Mesendoderm (in vitro differentiated cells): Measurements from ENCODE around the gene POLR1A.
A peak's percentile ranks its signal among the peaks of the same experiment; 100 is the strongest.

Experiments used
- DNase-seq: peaks from one replicate; pipeline ENCODE4 v3.0.0; 2013
- H2AK5ac ChIP-seq: 2 replicates; pipeline ENCODE4 v1.6.1; 2013; ENCODE audit warnings: low read length, inconsistent platforms
- H2BK120ac ChIP-seq: 2 replicates; pipeline ENCODE4 v1.6.1; 2013; ENCODE audit warnings: low read depth, mild to moderate bottlenecking, low read length, moderate library complexity, mixed read lengths
- H2BK15ac ChIP-seq: replicated peaks from 2 replicates; pipeline ENCODE4 v1.6.1; 2013; ENCODE audit warnings: low read depth, mild to moderate bottlenecking, moderate library complexity
- H2BK5ac ChIP-seq: 2 replicates; pipeline ENCODE4 v1.6.1; 2013; ENCODE audit warnings: low read length, inconsistent platforms
- H3K18ac ChIP-seq: 2 replicates; pipeline ENCODE4 v1.6.1; 2013; ENCODE audit warnings: mild to moderate bottlenecking, low read length, mixed read lengths
- H3K23ac ChIP-seq: one replicate; pipeline ENCODE4 v1.6.1; 2013; ENCODE audit warnings: low read length
- H3K27ac ChIP-seq: 2 replicates; pipeline ENCODE4 v1.5.1; 2013; ENCODE audit warnings: low read depth, mild to moderate bottlenecking, inconsistent platforms, low read length, moderate library complexity
- H3K27me3 ChIP-seq: 2 replicates; pipeline ENCODE4 v1.6.1; 2013; ENCODE audit warnings: low read length, control low read depth, mild to moderate bottlenecking, inconsistent platforms; ENCODE audit not compliant: insufficient read depth, poor library complexity
- H3K36me3 ChIP-seq: 2 replicates; pipeline ENCODE4 v1.6.1; 2013; ENCODE audit warnings: low read length, inconsistent platforms; ENCODE audit not compliant: control insufficient read depth, insufficient read depth
- H3K4ac ChIP-seq: one replicate; pipeline ENCODE4 v1.6.1; 2013; ENCODE audit warnings: low read depth, mild to moderate bottlenecking, low read length, moderate library complexity
- H3K4me1 ChIP-seq: 2 replicates; pipeline ENCODE4 v1.6.1; 2013; ENCODE audit warnings: low read depth, low read length, inconsistent platforms; ENCODE audit not compliant: control insufficient read depth
- H3K4me2 ChIP-seq: 2 replicates; pipeline ENCODE4 v1.6.1; 2013; ENCODE audit warnings: low read length
- H3K4me3 ChIP-seq: 2 replicates; pipeline ENCODE4 v1.5.1; 2013; ENCODE audit warnings: mild to moderate bottlenecking, low read length
- H3K56ac ChIP-seq: one replicate; pipeline ENCODE4 v1.6.1; 2013; ENCODE audit warnings: low read length
- H3K79me1 ChIP-seq: 2 replicates; pipeline ENCODE4 v1.6.1; 2013; ENCODE audit warnings: low read length, inconsistent platforms
- H3K79me2 ChIP-seq: 2 replicates; pipeline ENCODE4 v1.6.1; 2013; ENCODE audit warnings: mild to moderate bottlenecking, low read length; ENCODE audit not compliant: control insufficient read depth, insufficient read depth
- H3K9ac ChIP-seq: 2 replicates; pipeline ENCODE4 v1.6.1; 2013; ENCODE audit warnings: low read length, inconsistent platforms
- H4K5ac ChIP-seq: one replicate; pipeline ENCODE4 v1.6.1; 2013; ENCODE audit warnings: low read length
- H4K8ac ChIP-seq: one replicate; pipeline ENCODE4 v1.6.1; 2013; ENCODE audit warnings: low read depth, mild to moderate bottlenecking, control low read depth, low read length, moderate library complexity
- WGBS: extraction: QIAGEN DNeasy Blood & Tissue Kit; methylation state at CpG from one replicate; pipeline ENCODE4 v1.1.7; 2013; ENCODE audit warnings: low lambda C conversion rate, missing lambda C conversion rate; ENCODE audit not compliant: insufficient coverage; ENCODE audit errors: extremely low coverage; 5-methylcytosine and 5-hydroxymethylcytosine counted together

POLR1A gene

GRCh38 chr2:85998071-85998991 lies 107.4 kb downstream of the POLR1A start:
- no peak overlapping the region for H3K23ac ChIP-seq
- H3K4me3 ChIP-seq = no peak overlapping the region
- peak overlapping the region; percentile 4 for H2BK15ac ChIP-seq
- no CpG with 5 or more reads among the region's 18 CpGs for WGBS
- H2AK5ac ChIP-seq = no peak overlapping the region
- H3K27me3 ChIP-seq = no peaks in the 10 kb centered on the region
- no peaks in the 10 kb centered on the region for H3K36me3 ChIP-seq
- peak overlapping the region; percentile 54 for H3K56ac ChIP-seq
- H2BK120ac ChIP-seq = no peak overlapping the region
- no peak overlapping the region for H4K5ac ChIP-seq
- H3K4me2 ChIP-seq = no peak overlapping the region
- H2BK5ac ChIP-seq = peak overlapping the region; percentile 2
- H3K18ac ChIP-seq = peak overlapping the region; percentile 33
- no peaks in the 10 kb centered on the region for H3K79me1 ChIP-seq
- H4K8ac ChIP-seq = peak overlapping the region; percentile 17
- H3K9ac ChIP-seq = no peak overlapping the region
- peak overlapping the region; percentile 42 for H3K27ac ChIP-seq
- no peaks in the 10 kb centered on the region for H3K79me2 ChIP-seq
- H3K4me1 ChIP-seq = peaks cover 10% of the 10 kb centered on the region
- peak; percentile 84 for DNase-seq
- H3K4ac ChIP-seq = peak overlapping the region; percentile 56

GRCh38 chr2:85997017-85997970 lies 108.4 kb downstream of the POLR1A start:
- Histone ChIP-seq H3K4ac (peak overlapping the region; percentile 27), H3K4me1 (peaks cover 10% of the 10 kb centered on the region), H3K18ac (peak overlapping the region; percentile 33), H3K23ac (no peak overlapping the region), H3K79me2 (no peaks in the 10 kb centered on the region), H4K5ac (no peak overlapping the region), H4K8ac (no peak overlapping the region), H2BK5ac (no peak overlapping the region), H3K36me3 (no peaks in the 10 kb centered on the region), H3K4me3 (no peak overlapping the region), H2BK120ac (no peak overlapping the region), H3K56ac (peak overlapping the region; percentile 53), H3K27ac (peak overlapping the region; percentile 35), H2BK15ac (no peak overlapping the region), H3K79me1 (no peaks in the 10 kb centered on the region), H3K4me2 (no peak overlapping the region), H2AK5ac (peak overlapping the region; percentile 70), H3K9ac (no peak overlapping the region), H3K27me3 (no peaks in the 10 kb centered on the region)
- DNase-seq = no peak
- WGBS = no CpG with 5 or more reads among the region's 7 CpGs

GRCh38 chr2:85996591-85996990 lies 109.1 kb downstream of the POLR1A start:
- Histone ChIP-seq H3K27me3 (no peaks in the 10 kb centered on the region), H3K4me1 (peaks cover 10% of the 10 kb centered on the region), H4K5ac (no peak overlapping the region)

GRCh38 chr2:85995648-85996529 lies 109.8 kb downstream of the POLR1A start:
- H3K4me3 ChIP-seq = no peak overlapping the region
- no peak overlapping the region for H4K8ac ChIP-seq
- no peak overlapping the region for H3K4ac ChIP-seq
- H3K4me1 ChIP-seq = peaks cover 10% of the 10 kb centered on the region
- H3K56ac ChIP-seq = no peak overlapping the region
- H3K27ac ChIP-seq = no peak overlapping the region
- H2AK5ac ChIP-seq = no peak overlapping the region
- no peak overlapping the region for H4K5ac ChIP-seq
- H2BK15ac ChIP-seq = no peak overlapping the region
- no peaks in the 10 kb centered on the region for H3K36me3 ChIP-seq
- peak overlapping the region; percentile 33 for H3K18ac ChIP-seq
- no peaks in the 10 kb centered on the region for H3K79me2 ChIP-seq
- no peak overlapping the region for H2BK120ac ChIP-seq
- no CpG with 5 or more reads among the region's 9 CpGs for WGBS
- H3K79me1 ChIP-seq = no peaks in the 10 kb centered on the region
- no peaks in the 10 kb centered on the region for H3K27me3 ChIP-seq
- no peak overlapping the region for H2BK5ac ChIP-seq
- H3K9ac ChIP-seq = no peak overlapping the region
- no peak overlapping the region for H3K23ac ChIP-seq
- DNase-seq = no peak
- H3K4me2 ChIP-seq = no peak overlapping the region

More at GRCh38 chr2:85996591-85996990, 109.1 kb downstream of the POLR1A start:
- no peak overlapping the region for H2AK5ac ChIP-seq
- peak overlapping the region; percentile 35 for H3K27ac ChIP-seq
- no peaks in the 10 kb centered on the region for H3K36me3 ChIP-seq
- no peak overlapping the region for H3K56ac ChIP-seq
- no peak overlapping the region for H4K8ac ChIP-seq
- peak overlapping the region; percentile 33 for H3K18ac ChIP-seq
- peak; percentile 89 for DNase-seq
- H3K4me3 ChIP-seq = no peak overlapping the region
- H2BK15ac ChIP-seq = no peak overlapping the region
- no peak overlapping the region for H3K9ac ChIP-seq
- H3K79me1 ChIP-seq = no peaks in the 10 kb centered on the region
- H2BK120ac ChIP-seq = no peak overlapping the region
- H3K4ac ChIP-seq = peak overlapping the region; percentile 6
- no peak overlapping the region for H3K23ac ChIP-seq
- no CpG with 5 or more reads among the region's 2 CpGs for WGBS
- no peaks in the 10 kb centered on the region for H3K79me2 ChIP-seq
- H2BK5ac ChIP-seq = no peak overlapping the region
- no peak overlapping the region for H3K4me2 ChIP-seq

GRCh38 chr2:85994897-85995647 lies 110.6 kb downstream of the POLR1A start:
- no peak for DNase-seq
- H3K18ac ChIP-seq = no peak overlapping the region
- H3K4me3 ChIP-seq = no peak overlapping the region
- H2BK15ac ChIP-seq = no peak overlapping the region
- H3K4ac ChIP-seq = no peak overlapping the region
- no peak overlapping the region for H3K4me2 ChIP-seq
- no peak overlapping the region for H3K27ac ChIP-seq
- H3K27me3 ChIP-seq = no peaks in the 10 kb centered on the region
- no peak overlapping the region for H2BK5ac ChIP-seq
- no peaks in the 10 kb centered on the region for H3K36me3 ChIP-seq
- no peak overlapping the region for H3K23ac ChIP-seq
- WGBS = no CpG with 5 or more reads among the region's 8 CpGs
- no peak overlapping the region for H2AK5ac ChIP-seq
- H4K8ac ChIP-seq = no peak overlapping the region
- H3K79me1 ChIP-seq = no peaks in the 10 kb centered on the region
- no peak overlapping the region for H3K9ac ChIP-seq
- no peak overlapping the region for H3K56ac ChIP-seq
- no peaks in the 10 kb centered on the region for H3K79me2 ChIP-seq
- no peak overlapping the region for H4K5ac ChIP-seq
- H2BK120ac ChIP-seq = no peak overlapping the region
- H3K4me1 ChIP-seq = peaks cover 10% of the 10 kb centered on the region
